Immature natural killer cell (primary cell): Measurements from ENCODE around the gene PAQR5. TPM values are rescaled to one million over a fixed set of nuclear protein-coding genes. Genes with fewer than 3 reads are reported as not detected.
"Not testable (repeated sequence)": the region's sequence is repeated elsewhere in the genome, so short reads cannot be mapped to it uniquely, and the experiment has no call there.

Source experiments
- DNase-seq, 3 donors: peaks; one replicate each; pipeline ENCODE4 v3.0.0; 2022; ENCODE audit warnings: mixed read lengths in 1 of 3
- H3K27ac Mint-ChIP-seq, 6 donors: one replicate each; pipeline ENCODE4 v1.8.0; 2020; ENCODE audit warnings: mixed read lengths in 6 of 6, mild to moderate bottlenecking in 5 of 6, inconsistent platforms in 4 of 6, moderate library complexity in 3 of 6
- H3K27me3 Mint-ChIP-seq, 3 donors: one replicate each; pipeline ENCODE4 v1.8.0; 2020 to 2021; ENCODE audit warnings: low read depth in 3 of 3, mild to moderate bottlenecking in 3 of 3, mixed read lengths in 3 of 3, moderate library complexity in 3 of 3, inconsistent platforms in 1 of 3
- H3K36me3 Mint-ChIP-seq, 3 donors: one replicate each; pipeline ENCODE4 v1.8.0; 2020; ENCODE audit warnings: mixed read lengths in 3 of 3, inconsistent platforms in 2 of 3, mild to moderate bottlenecking in 2 of 3
- H3K4me1 Mint-ChIP-seq, 2 donors: one replicate each; pipeline ENCODE4 v1.8.0; 2020; ENCODE audit warnings: inconsistent platforms in 2 of 2, mild to moderate bottlenecking in 2 of 2, mixed read lengths in 2 of 2, moderate library complexity in 1 of 2
- H3K4me3 Mint-ChIP-seq, 5 donors: one replicate each; pipeline ENCODE4 v1.8.0; 2020; ENCODE audit warnings: mild to moderate bottlenecking in 5 of 5, mixed read lengths in 5 of 5, inconsistent platforms in 3 of 5, moderate library complexity in 3 of 5
- H3K9me3 Mint-ChIP-seq, 6 donors: one replicate each; pipeline ENCODE4 v1.8.0; 2020; ENCODE audit warnings: mild to moderate bottlenecking in 6 of 6, mixed read lengths in 6 of 6, inconsistent platforms in 4 of 6, moderate library complexity in 3 of 6
- polyA plus RNA-seq, 3 donors: library from polyadenylated mRNA; unstranded; fragments of 300-500 nt; fragmentation: Illumina TruSeq; gene quantifications; one replicate each; pipeline ENCODE4 v1.2.3, GENCODE V29; 2021

Gene PAQR5
- polyA plus RNA-seq, 3 donors from 2014 or later: not detected

- Mint-ChIP-seq H3K9me3 (no peaks in the 10 kb centered on the region), H3K36me3 (no peaks in the 10 kb centered on the region), H3K4me3 (no peak overlapping the region), H3K27ac (no peak overlapping the region), H3K4me1 (no peaks in the 10 kb centered on the region), H3K27me3 (peaks cover 3 to 13% (median 6%) of the 10 kb centered on the region in 3 donors)
- no peak for DNase-seq
These were observed 70.9 kb downstream of the PAQR5 start for GRCh38 chr15:69369631-69370030.

GRCh38 chr15:69373406-69373805 is 74.7 kb downstream of the PAQR5 start:
- no peak overlapping the region for H3K27ac Mint-ChIP-seq
- no peaks in the 10 kb centered on the region for H3K4me1 Mint-ChIP-seq
- no peak for DNase-seq
- no peaks in the 10 kb centered on the region for H3K36me3 Mint-ChIP-seq
- no peak overlapping the region for H3K4me3 Mint-ChIP-seq
- H3K27me3 Mint-ChIP-seq: peaks cover 3 to 9% (median 8%) of the 10 kb centered on the region in 3 donors
- no peaks in the 10 kb centered on the region for H3K9me3 Mint-ChIP-seq

- H3K36me3 Mint-ChIP-seq: no peaks in the 10 kb centered on the region
- no peaks in the 10 kb centered on the region for H3K4me1 Mint-ChIP-seq
- no peak for DNase-seq
- no peak overlapping the region for H3K27ac Mint-ChIP-seq
- peaks cover 1 to 9% (median 8%) of the 10 kb centered on the region in 3 donors for H3K27me3 Mint-ChIP-seq
- H3K4me3 Mint-ChIP-seq: no peak overlapping the region
- no peaks in the 10 kb centered on the region for H3K9me3 Mint-ChIP-seq
These were observed 76.6 kb downstream of the PAQR5 start for GRCh38 chr15:69375151-69375790.

DNA sequence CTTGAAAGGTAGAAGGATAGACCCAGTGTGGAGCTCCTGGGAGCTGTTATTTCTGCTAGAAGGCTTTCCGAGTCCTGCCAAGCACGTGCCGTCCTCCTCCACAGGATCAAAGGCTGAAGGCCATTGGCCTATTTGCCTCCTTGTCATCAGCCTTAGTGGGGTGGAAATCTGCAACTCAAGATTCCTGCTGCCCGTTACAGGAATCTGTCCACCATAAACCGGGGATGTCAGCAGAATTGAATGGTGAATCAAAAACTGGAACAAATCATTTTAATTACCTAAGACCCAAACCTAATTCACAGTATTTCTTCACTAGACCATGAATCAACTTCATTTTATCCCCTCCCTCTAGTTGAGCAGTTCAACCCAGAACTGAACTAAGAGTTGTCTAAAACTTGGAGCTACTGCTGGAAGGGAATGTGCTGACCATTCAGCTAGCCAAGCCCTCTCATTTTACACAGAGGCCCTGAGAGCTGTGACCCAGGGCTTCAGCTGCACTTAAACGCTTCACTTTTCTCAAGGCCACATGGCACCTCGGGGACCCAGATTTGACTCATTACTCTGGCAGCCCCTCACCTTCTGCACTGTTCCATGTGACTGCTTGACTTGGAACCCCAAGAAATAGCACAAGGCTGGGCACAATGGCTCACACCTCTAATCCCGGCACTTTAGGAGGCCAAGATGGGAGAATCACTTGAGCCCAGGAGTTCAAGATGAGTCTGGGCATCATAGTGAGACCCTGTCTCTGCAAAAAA is 78.7 kb downstream of the PAQR5 start:
- Mint-ChIP-seq H3K27me3 (peaks cover 1 to 8% (median 8%) of the 10 kb centered on the region in 3 donors), H3K4me3 (no peak overlapping the region), H3K9me3 (no peaks in the 10 kb centered on the region), H3K4me1 (no peaks in the 10 kb centered on the region), H3K27ac (no peak overlapping the region), H3K36me3 (no peaks in the 10 kb centered on the region)
- DNase-seq: no peak

DNA sequence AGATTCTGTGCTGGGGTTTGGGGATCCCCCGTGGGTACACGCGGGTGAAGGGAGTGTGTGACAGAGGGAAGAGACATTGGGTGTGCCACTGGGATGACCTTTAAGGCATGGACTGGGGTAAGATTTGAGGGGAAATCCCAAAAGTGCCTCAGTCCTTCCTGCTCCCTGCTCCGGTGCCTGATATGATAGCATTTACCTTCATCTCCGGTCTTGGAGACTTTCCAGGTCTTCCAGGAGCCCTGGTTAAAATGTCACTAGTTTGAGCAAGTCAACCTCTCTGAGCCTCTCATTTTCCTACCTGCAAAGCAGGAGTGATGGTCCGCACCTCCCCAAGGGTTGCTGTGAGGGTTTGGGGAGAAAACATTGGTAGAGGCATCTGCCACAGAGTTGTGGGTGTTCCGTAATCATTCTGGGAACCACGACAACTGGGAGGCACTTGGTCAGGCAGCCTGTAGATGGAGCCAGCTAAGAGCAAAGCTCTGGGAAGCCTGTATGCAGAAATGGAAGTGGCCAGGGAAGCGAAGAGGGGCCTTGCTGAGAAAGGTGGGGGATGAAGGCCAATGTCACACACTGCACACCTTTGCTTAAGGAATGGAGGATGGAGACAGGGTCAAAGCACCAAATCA is 81.5 kb downstream of the PAQR5 start:
- H3K27ac Mint-ChIP-seq: no peak overlapping the region
- no peak overlapping the region for H3K4me3 Mint-ChIP-seq
- H3K4me1 Mint-ChIP-seq: no peaks in the 10 kb centered on the region
- DNase-seq: no peak
- no peaks in the 10 kb centered on the region for H3K36me3 Mint-ChIP-seq
- H3K27me3 Mint-ChIP-seq: peaks cover 0 to 5% (median 4%) of the 10 kb centered on the region in 3 donors
- no peaks in the 10 kb centered on the region for H3K9me3 Mint-ChIP-seq

DNA sequence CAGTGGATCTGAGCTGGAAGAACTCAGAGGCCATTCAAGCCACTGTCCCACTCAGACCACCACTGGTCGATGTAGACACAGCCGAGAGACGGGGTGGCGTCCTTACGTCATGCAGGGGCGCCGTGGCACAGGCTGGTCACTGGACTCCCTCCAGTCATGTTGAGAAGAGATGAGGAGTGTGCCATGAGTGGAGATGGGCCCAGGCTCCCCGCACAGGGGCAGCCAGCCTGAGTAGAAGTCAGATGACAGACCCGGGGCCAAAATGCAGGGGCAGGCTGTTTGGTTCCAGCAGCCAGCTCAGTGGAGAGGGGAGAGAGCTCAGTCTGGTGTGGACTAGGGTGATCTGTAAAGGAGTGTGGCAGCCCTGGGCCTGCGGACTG is 82.0 kb downstream of the PAQR5 start:
- no peak for DNase-seq
- H3K4me3 Mint-ChIP-seq: no peak overlapping the region
- no peaks in the 10 kb centered on the region for H3K36me3 Mint-ChIP-seq
- H3K4me1 Mint-ChIP-seq: no peaks in the 10 kb centered on the region
- no peak overlapping the region for H3K27ac Mint-ChIP-seq
- no peaks in the 10 kb centered on the region for H3K9me3 Mint-ChIP-seq
- H3K27me3 Mint-ChIP-seq: peaks cover 0 to 5% (median 4%) of the 10 kb centered on the region in 3 donors

GRCh38 chr15:69382176-69382575 is 83.5 kb downstream of the PAQR5 start:
- H3K36me3 Mint-ChIP-seq, H3K9me3 Mint-ChIP-seq, H3K27ac Mint-ChIP-seq, H3K4me1 Mint-ChIP-seq, H3K27me3 Mint-ChIP-seq, DNase-seq, H3K4me3 Mint-ChIP-seq: not testable (repeated sequence)

- not testable (repeated sequence) for H3K4me1 Mint-ChIP-seq, DNase-seq, H3K9me3 Mint-ChIP-seq, H3K27me3 Mint-ChIP-seq, H3K36me3 Mint-ChIP-seq, H3K4me3 Mint-ChIP-seq, H3K27ac Mint-ChIP-seq
These were observed 85.4 kb downstream of the PAQR5 start for GRCh38 chr15:69384066-69384465.

- no peaks in the 10 kb centered on the region for H3K9me3 Mint-ChIP-seq
- H3K4me1 Mint-ChIP-seq: no peaks in the 10 kb centered on the region
- H3K36me3 Mint-ChIP-seq: no peaks in the 10 kb centered on the region
- H3K27ac Mint-ChIP-seq: no peak overlapping the region
- H3K27me3 Mint-ChIP-seq: peaks cover 2 to 5% (median 3%) of the 10 kb centered on the region in 3 donors
- DNase-seq: no peak
- no peak overlapping the region for H3K4me3 Mint-ChIP-seq
These were observed 86.2 kb downstream of the PAQR5 start for GRCh38 chr15:69384626-69385598.

DNA sequence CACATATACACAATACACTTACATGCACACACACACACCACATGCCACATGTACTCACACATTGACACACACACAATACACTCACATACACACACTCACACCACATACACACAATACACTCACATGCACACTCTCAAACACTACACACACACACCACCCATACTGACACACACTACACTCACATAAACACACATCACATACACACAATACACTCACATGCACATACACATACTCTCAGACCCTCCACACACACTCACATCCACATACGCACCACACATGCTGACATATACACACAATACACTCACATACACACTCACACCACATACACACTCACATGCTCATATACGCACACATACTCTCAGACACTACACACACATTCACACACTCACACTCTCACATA is 87.1 kb downstream of the PAQR5 start:
- Mint-ChIP-seq H3K36me3 (no peaks in the 10 kb centered on the region), H3K27me3 (peaks cover 2 to 3% (median 3%) of the 10 kb centered on the region in 3 donors), H3K4me1 (no peaks in the 10 kb centered on the region), H3K9me3 (no peaks in the 10 kb centered on the region), H3K4me3 (no peak overlapping the region), H3K27ac (no peak overlapping the region)
- no peak for DNase-seq

GRCh38 chr15:69386284-69386683 is 87.6 kb downstream of the PAQR5 start:
- DNase-seq: no peak
- no peaks in the 10 kb centered on the region for H3K9me3 Mint-ChIP-seq
- no peaks in the 10 kb centered on the region for H3K36me3 Mint-ChIP-seq
- no peak overlapping the region for H3K4me3 Mint-ChIP-seq
- H3K27me3 Mint-ChIP-seq: peaks cover 2 to 3% (median 2%) of the 10 kb centered on the region in 3 donors
- H3K27ac Mint-ChIP-seq: no peak overlapping the region
- H3K4me1 Mint-ChIP-seq: no peaks in the 10 kb centered on the region

- Mint-ChIP-seq H3K4me3 (no peak overlapping the region), H3K27me3 (peaks cover 3 to 6% (median 4%) of the 10 kb centered on the region in 3 donors), H3K27ac (no peak overlapping the region), H3K9me3 (no peaks in the 10 kb centered on the region), H3K36me3 (no peaks in the 10 kb centered on the region), H3K4me1 (no peaks in the 10 kb centered on the region)
- DNase-seq: no peak
These were observed 89.6 kb downstream of the PAQR5 start for GRCh38 chr15:69388260-69388705.

- Mint-ChIP-seq H3K4me1 (peaks cover 2% of the 10 kb centered on the region in 2 donors), H3K4me3 (no peak overlapping the region), H3K36me3 (no peaks in the 10 kb centered on the region), H3K9me3 (no peaks in the 10 kb centered on the region), H3K27me3 (peaks cover 3 to 6% (median 4%) of the 10 kb centered on the region in 3 donors), H3K27ac (no peak overlapping the region)
- no peak for DNase-seq
These were observed 90.7 kb downstream of the PAQR5 start for GRCh38 chr15:69389426-69389825.
